Measurements from ENCODE around the gene CPPED1.

Gene CPPED1

GRCh38 chr16:12609937-12610699 lies 193.6 kb downstream of the CPPED1 start:
- no peak for DNase-seq (ENCODE audit: low read depth in 2 of 2)
